Stimulated activated CD8-positive, alpha-beta memory T cell treated with anti-CD3 and anti-CD28 coated beads, Interleukin-15, amount 100 ng/mL, for 48 hours (primary cell): ENCODE measurements around the gene RHOT2.

ENCODE experiments used
- DNase-seq, 2 donors: peaks; one replicate each; pipeline ENCODE4 v3.0.0-alpha.2; 2020; ENCODE audit warnings: low read depth in 2 of 2

The RHOT2 gene

GRCh38 chr16:695355-696089, 27.6 kb downstream of the RHOT2 start:
- peak; percentile 43 to 63 for DNase-seq

GRCh38 chr16:698911-699671, 31.2 kb downstream of the RHOT2 start:
- no peak for DNase-seq

GRCh38 chr16:700684-701584, 33.0 kb downstream of the RHOT2 start:
- DNase-seq = no peak

- no peak for DNase-seq
These were observed 34.4 kb downstream of the RHOT2 start for GRCh38 chr16:702341-702740.

- no peak for DNase-seq
These were observed 35.5 kb downstream of the RHOT2 start for GRCh38 chr16:703406-703805.

GRCh38 chr16:704047-704446, 36.1 kb downstream of the RHOT2 start:
- DNase-seq = no peak

- DNase-seq = no peak
These were observed 36.8 kb downstream of the RHOT2 start for GRCh38 chr16:704552-705380.

- DNase-seq = no peak
These were observed 37.7 kb downstream of the RHOT2 start, which contains the start of gene FBXL16 for GRCh38 chr16:705431-706188. Gene FBXL16, minus strand, starts transcription at chr16:705801. Its CDS starts 8,396 bp downstream, at chr16:697405.

- DNase-seq = no peak
These were observed 38.5 kb downstream of the RHOT2 start for GRCh38 chr16:706189-707061.

GRCh38 chr16:707062-707538, 39.2 kb downstream of the RHOT2 start:
- no peak for DNase-seq

GRCh38 chr16:708019-708418, 40.1 kb downstream of the RHOT2 start:
- no peak for DNase-seq

- no peak for DNase-seq
These were observed 41.0 kb downstream of the RHOT2 start for GRCh38 chr16:708959-709358.

GRCh38 chr16:709566-710499, 41.9 kb downstream of the RHOT2 start:
- no peak for DNase-seq

- DNase-seq = no peak
These were observed 42.7 kb downstream of the RHOT2 start for GRCh38 chr16:710500-711075.

GRCh38 chr16:711084-711483, 43.2 kb downstream of the RHOT2 start:
- DNase-seq = no peak

- DNase-seq = peak; percentile 68 to 73
These were observed 43.8 kb downstream of the RHOT2 start for GRCh38 chr16:711548-712320.

- peak in 1 of 2 donors; percentile 57 for DNase-seq
These were observed 44.9 kb downstream of the RHOT2 start for GRCh38 chr16:712740-713250.
